ENCODE results near the gene ARGLU1. TPM values are rescaled to one million over a fixed set of nuclear protein-coding genes. Genes with fewer than 3 reads are reported as not detected.

The ARGLU1 gene
- total RNA-seq, 2 donors from 2014 or later = 58.7 to 60.0 TPM

DNA sequence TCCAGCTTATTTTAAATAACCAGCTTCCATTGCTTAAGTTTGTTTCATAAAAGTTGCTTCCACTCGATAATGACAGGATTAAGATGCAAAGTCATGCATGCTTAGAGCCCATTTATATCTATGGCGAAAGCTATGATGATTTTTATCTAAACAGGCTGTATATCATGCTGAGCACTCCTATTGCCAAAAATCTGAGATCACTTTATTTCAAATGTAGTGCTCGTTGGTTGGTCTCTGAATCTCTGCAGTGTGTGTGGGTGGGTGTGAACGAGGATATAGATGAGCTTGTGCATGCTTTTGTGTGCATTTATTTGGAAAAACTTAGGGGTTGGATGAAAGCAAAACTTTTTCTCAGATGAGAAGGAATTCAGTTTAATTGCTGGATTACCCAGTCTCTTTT lies 27.0 kb upstream of the ARGLU1 start:
- no peak overlapping the region for H3K4me3 ChIP-seq
- DNase-seq = no peak
- H3K27me3 ChIP-seq = no peaks in the 10 kb centered on the region

GRCh38 chr13:106593132-106593531 lies 25.2 kb upstream of the ARGLU1 start:
- H3K4me1 ChIP-seq = no peaks in the 10 kb centered on the region
- no peaks in the 10 kb centered on the region for H3K9me3 ChIP-seq
- no peak for TF ChIP-seq CTCF (IDR thresholded peaks at IDR 0.05)
- H3K4me3 ChIP-seq = no peak overlapping the region
- intact Hi-C loops (cut with DNase I) = no loop called here
- no peaks in the 10 kb centered on the region for H3K36me3 ChIP-seq
- no peak for DNase-seq
- H3K9ac ChIP-seq (ENCODE audit: low read depth in 2 of 2, low read length in 2 of 2) = no peak overlapping the region
- H3K27ac ChIP-seq = no peak overlapping the region
- no peaks in the 10 kb centered on the region for H3K27me3 ChIP-seq

More for the DNA sequence above, 27.0 kb upstream of the ARGLU1 start:
- intact Hi-C loops (cut with DNase I) = no loop called here
- Histone ChIP-seq H3K4me1 (no peaks in the 10 kb centered on the region), H3K27ac (no peak overlapping the region), H3K36me3 (no peaks in the 10 kb centered on the region), H3K9me3 (no peaks in the 10 kb centered on the region), H3K9ac (ENCODE audit: low read depth in 2 of 2, low read length in 2 of 2) (no peak overlapping the region)
- no peak for TF ChIP-seq CTCF (IDR thresholded peaks at IDR 0.05)

- no peaks in the 10 kb centered on the region for H3K9me3 ChIP-seq
- H3K4me1 ChIP-seq = peaks cover 5% of the 10 kb centered on the region
- no peak for DNase-seq
- intact Hi-C loops (cut with DNase I) = no loop called here
- H3K27ac ChIP-seq = no peak overlapping the region
- H3K27me3 ChIP-seq = no peaks in the 10 kb centered on the region
- TF ChIP-seq CTCF (IDR thresholded peaks at IDR 0.05) = no peak
- no peaks in the 10 kb centered on the region for H3K36me3 ChIP-seq
- H3K9ac ChIP-seq (ENCODE audit: low read depth in 2 of 2, low read length in 2 of 2) = no peak overlapping the region
- H3K4me3 ChIP-seq = no peak overlapping the region
Observed at GRCh38 chr13:106591299-106591698, 23.4 kb upstream of the ARGLU1 start.

- peaks cover 5% of the 10 kb centered on the region for H3K4me1 ChIP-seq
- H3K9me3 ChIP-seq = no peaks in the 10 kb centered on the region
- H3K27me3 ChIP-seq = no peaks in the 10 kb centered on the region
- no peak overlapping the region for H3K27ac ChIP-seq
- intact Hi-C loops (cut with DNase I) = no loop called here
- no peak for DNase-seq
- no peak overlapping the region for H3K4me3 ChIP-seq
- TF ChIP-seq CTCF (IDR thresholded peaks at IDR 0.05) = no peak
- H3K9ac ChIP-seq (ENCODE audit: low read depth in 2 of 2, low read length in 2 of 2) = no peak overlapping the region
- no peaks in the 10 kb centered on the region for H3K36me3 ChIP-seq
Observed at GRCh38 chr13:106589716-106590115, 21.8 kb upstream of the ARGLU1 start.

GRCh38 chr13:106588367-106588766 lies 20.4 kb upstream of the ARGLU1 start:
- TF ChIP-seq CTCF (IDR thresholded peaks at IDR 0.05) = no peak
- peak overlapping the region; percentile 49 for H3K27ac ChIP-seq
- H3K9me3 ChIP-seq = no peaks in the 10 kb centered on the region
- no peak for DNase-seq
- no peak overlapping the region for H3K4me3 ChIP-seq
- peaks cover 5% of the 10 kb centered on the region for H3K4me1 ChIP-seq
- H3K36me3 ChIP-seq = no peaks in the 10 kb centered on the region
- H3K27me3 ChIP-seq = no peaks in the 10 kb centered on the region
- intact Hi-C loops (cut with DNase I) = no loop called here
- H3K9ac ChIP-seq (ENCODE audit: low read depth in 2 of 2, low read length in 2 of 2) = no peak overlapping the region

DNA sequence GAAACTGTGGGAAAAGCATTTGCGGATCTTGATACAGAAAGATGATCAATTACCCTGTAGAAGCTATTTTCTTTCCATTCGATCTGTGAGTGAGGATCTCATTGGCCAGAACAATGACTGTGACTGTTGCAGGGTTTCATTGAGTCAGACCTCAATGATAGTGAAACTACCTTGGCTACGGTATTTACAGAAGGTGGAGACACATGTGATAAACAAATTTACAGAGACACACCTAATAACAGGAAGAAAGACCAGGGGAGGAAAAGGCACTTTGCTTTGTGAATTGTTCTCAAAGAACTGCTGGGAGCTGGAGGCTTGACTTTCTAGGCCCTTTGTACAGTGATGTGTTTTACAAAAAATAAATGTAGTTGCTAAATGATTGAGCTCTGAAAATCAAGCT lies 19.9 kb upstream of the ARGLU1 start:
- no peak overlapping the region for H3K9ac ChIP-seq (ENCODE audit: low read depth in 2 of 2, low read length in 2 of 2)
- no peaks in the 10 kb centered on the region for H3K27me3 ChIP-seq
- peak overlapping the region; percentile 49 for H3K27ac ChIP-seq
- H3K36me3 ChIP-seq = no peaks in the 10 kb centered on the region
- no peaks in the 10 kb centered on the region for H3K9me3 ChIP-seq
- no peak for TF ChIP-seq CTCF (IDR thresholded peaks at IDR 0.05)
- intact Hi-C loops (cut with DNase I) = no loop called here
- DNase-seq = peak; percentile 29
- no peak overlapping the region for H3K4me3 ChIP-seq
- H3K4me1 ChIP-seq = peaks cover 5% of the 10 kb centered on the region
